Astrocyte (in vitro differentiated cells and primary cell): Measurements from ENCODE around the gene INAFM2.

Experiments
- EZH2 ChIP-seq: IDR thresholded peaks from 2 replicates; pipeline ENCODE4 v1.6.1; 2012; ENCODE audit warnings: mild to moderate bottlenecking, low read length, inconsistent platforms; ENCODE audit not compliant: insufficient read depth
- TF ChIP-seq, protein P1 (sequence below): IDR thresholded peaks from 2 replicates; pipeline ENCODE4 v1.5.1; 2011; ENCODE audit warnings: low read depth, mild to moderate bottlenecking, inconsistent platforms, low read length, moderate library complexity; ENCODE audit not compliant: insufficient read depth

DNA sequence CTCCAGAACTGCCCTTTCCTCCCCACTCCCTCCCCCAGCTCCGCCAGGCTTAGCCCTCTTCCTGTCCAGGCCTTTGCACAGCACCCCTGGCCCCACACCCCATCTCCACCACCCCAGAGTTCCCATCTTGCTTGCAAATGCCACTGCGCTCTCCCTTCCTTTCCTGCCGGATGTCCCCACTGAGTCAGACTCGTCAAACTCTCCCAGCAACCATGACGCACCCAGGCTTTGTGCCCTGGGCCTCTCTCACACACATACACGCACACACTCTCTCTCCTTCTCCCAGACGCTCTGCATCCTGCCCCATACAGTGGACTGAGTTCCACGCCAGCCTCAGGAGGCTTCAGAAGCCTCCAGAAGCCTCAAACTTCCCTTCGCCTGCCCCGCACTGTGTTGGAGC, 20.0 kb downstream of the INAFM2 start:
- no peak for TF ChIP-seq EZH2
- TF ChIP-seq, protein P1, sequence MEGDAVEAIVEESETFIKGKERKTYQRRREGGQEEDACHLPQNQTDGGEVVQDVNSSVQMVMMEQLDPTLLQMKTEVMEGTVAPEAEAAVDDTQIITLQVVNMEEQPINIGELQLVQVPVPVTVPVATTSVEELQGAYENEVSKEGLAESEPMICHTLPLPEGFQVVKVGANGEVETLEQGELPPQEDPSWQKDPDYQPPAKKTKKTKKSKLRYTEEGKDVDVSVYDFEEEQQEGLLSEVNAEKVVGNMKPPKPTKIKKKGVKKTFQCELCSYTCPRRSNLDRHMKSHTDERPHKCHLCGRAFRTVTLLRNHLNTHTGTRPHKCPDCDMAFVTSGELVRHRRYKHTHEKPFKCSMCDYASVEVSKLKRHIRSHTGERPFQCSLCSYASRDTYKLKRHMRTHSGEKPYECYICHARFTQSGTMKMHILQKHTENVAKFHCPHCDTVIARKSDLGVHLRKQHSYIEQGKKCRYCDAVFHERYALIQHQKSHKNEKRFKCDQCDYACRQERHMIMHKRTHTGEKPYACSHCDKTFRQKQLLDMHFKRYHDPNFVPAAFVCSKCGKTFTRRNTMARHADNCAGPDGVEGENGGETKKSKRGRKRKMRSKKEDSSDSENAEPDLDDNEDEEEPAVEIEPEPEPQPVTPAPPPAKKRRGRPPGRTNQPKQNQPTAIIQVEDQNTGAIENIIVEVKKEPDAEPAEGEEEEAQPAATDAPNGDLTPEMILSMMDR: no peak
